Brain microvascular endothelial cell (primary cell): Measurements from ENCODE around the gene CRACR2A.

ENCODE experiments used
- DNase-seq: peaks from one replicate; pipeline ENCODE4 v3.0.0-alpha.2; 2020
- H3K27ac ChIP-seq: fragments of 250-450 bp; sonication (Bioruptor Pico); 2 replicates; pipeline ENCODE4 v1.5.1; 2020; ENCODE audit warnings: mild to moderate bottlenecking, moderate library complexity
- H3K27me3 ChIP-seq: fragments of 250-450 bp; sonication (Bioruptor Pico); replicated peaks from 2 replicates; pipeline ENCODE4 v1.5.1; 2020; ENCODE audit warnings: mild to moderate bottlenecking
- H3K36me3 ChIP-seq: fragments of 250-450 bp; sonication (Bioruptor Pico); replicated peaks from 2 replicates; pipeline ENCODE4 v1.5.1; 2020; ENCODE audit warnings: mild to moderate bottlenecking
- H3K4me3 ChIP-seq: 2 replicates; pipeline ENCODE4 v1.5.1; 2011; ENCODE audit warnings: low read depth, mild to moderate bottlenecking, control low read depth, low read length, moderate library complexity
- CTCF ChIP-seq: IDR thresholded peaks from 2 replicates; pipeline ENCODE4 v1.5.1; 2011; ENCODE audit warnings: low read depth, mild to moderate bottlenecking, moderate library complexity, low read length, control low read depth, inconsistent platforms; ENCODE audit errors: missing control alignments
- in situ Hi-C: cut with HindIII; loops from 2 replicates; pipeline ENCODE4 v1.10.0; 2017; ENCODE audit warnings: low sequenced_read_pairs, low pct_ligation_motif_present

CRACR2A gene

GRCh38 chr12:3596703-3597415, 156.1 kb downstream of the CRACR2A start:
- TF ChIP-seq CTCF: no peak
- H3K27me3 ChIP-seq: no peaks in the 10 kb centered on the region
- in situ Hi-C loops: no loop called here
- DNase-seq: no peak
- no peaks in the 10 kb centered on the region for H3K36me3 ChIP-seq
- no peak overlapping the region for H3K27ac ChIP-seq
- H3K4me3 ChIP-seq: no peak overlapping the region

GRCh38 chr12:3595721-3596120, 157.2 kb downstream of the CRACR2A start:
- Histone ChIP-seq H3K36me3 (no peaks in the 10 kb centered on the region), H3K4me3 (no peak overlapping the region), H3K27me3 (no peaks in the 10 kb centered on the region), H3K27ac (no peak overlapping the region)
- in situ Hi-C loops: no loop called here
- no peak for DNase-seq
- no peak for TF ChIP-seq CTCF

- no peak for TF ChIP-seq CTCF
- no peak overlapping the region for H3K27ac ChIP-seq
- no peak overlapping the region for H3K4me3 ChIP-seq
- H3K36me3 ChIP-seq: no peaks in the 10 kb centered on the region
- no peak for DNase-seq
- in situ Hi-C loops: no loop called here
- no peaks in the 10 kb centered on the region for H3K27me3 ChIP-seq
Observed at GRCh38 chr12:3594966-3595365, 157.9 kb downstream of the CRACR2A start.

- Histone ChIP-seq H3K36me3 (no peaks in the 10 kb centered on the region), H3K27me3 (no peaks in the 10 kb centered on the region), H3K4me3 (no peak overlapping the region), H3K27ac (no peak overlapping the region)
- TF ChIP-seq CTCF: no peak
- DNase-seq: no peak
- in situ Hi-C loops: no loop called here
Observed at GRCh38 chr12:3593906-3594483, 158.9 kb downstream of the CRACR2A start.

GRCh38 chr12:3592856-3593625, 159.9 kb downstream of the CRACR2A start:
- H3K36me3 ChIP-seq: no peaks in the 10 kb centered on the region
- H3K4me3 ChIP-seq: no peak overlapping the region
- TF ChIP-seq CTCF: no peak
- no peaks in the 10 kb centered on the region for H3K27me3 ChIP-seq
- H3K27ac ChIP-seq: no peak overlapping the region
- DNase-seq: no peak
- in situ Hi-C loops: no loop called here
